Occipital lobe (tissue), 2 donors: ENCODE data around the gene SHROOM3. TPM values are rescaled to one million over a fixed set of nuclear protein-coding genes. Genes with fewer than 3 reads are reported as not detected.
"Not testable (repeated sequence)": the region's sequence is repeated elsewhere in the genome, so short reads cannot be mapped to it uniquely, and the experiment has no call there.

Experiments
- DNase-seq: peaks from one replicate; lab custom pipeline; 2025; lab: John Stamatoyannopoulos, UW
- total RNA-seq: library from RNA; depleted of rRNA; stranded (reverse); fragments of >200 nt; gene quantifications from one replicate; pipeline ENCODE4 v1.2.3, GENCODE V29; 2014

The SHROOM3 gene
- total RNA-seq, 1 donor from 2014 or later, result 17.8 TPM

- no peak for DNase-seq
These were observed 281.6 kb downstream of the SHROOM3 start for GRCh38 chr4:76716658-76717057.

GRCh38 chr4:76717431-76717830 is 282.4 kb downstream of the SHROOM3 start:
- no peak for DNase-seq

GRCh38 chr4:76718021-76718420 is 283.0 kb downstream of the SHROOM3 start:
- DNase-seq, result no peak

- no peak for DNase-seq
These were observed 283.8 kb downstream of the SHROOM3 start for GRCh38 chr4:76718831-76719230.

GRCh38 chr4:76720121-76720520 is 285.1 kb downstream of the SHROOM3 start:
- no peak for DNase-seq

- DNase-seq, result not testable (repeated sequence)
These were observed 287.1 kb downstream of the SHROOM3 start for GRCh38 chr4:76722146-76722545.

- no peak for DNase-seq
These were observed 287.8 kb downstream of the SHROOM3 start for GRCh38 chr4:76722838-76723237.

GRCh38 chr4:76723373-76723772 is 288.3 kb downstream of the SHROOM3 start:
- no peak for DNase-seq

GRCh38 chr4:76723924-76724323 is 288.9 kb downstream of the SHROOM3 start:
- no peak for DNase-seq

GRCh38 chr4:76725039-76725438 is 290.0 kb downstream of the SHROOM3 start:
- no peak for DNase-seq

GRCh38 chr4:76726176-76726575 is 291.1 kb downstream of the SHROOM3 start:
- DNase-seq, result no peak

- no peak for DNase-seq
These were observed 291.6 kb downstream of the SHROOM3 start for GRCh38 chr4:76726631-76727030.

GRCh38 chr4:76727934-76728333 is 292.9 kb downstream of the SHROOM3 start:
- not testable (repeated sequence) for DNase-seq

- DNase-seq, result no peak
These were observed 294.4 kb downstream of the SHROOM3 start for GRCh38 chr4:76729460-76729859.

- no peak for DNase-seq
These were observed 295.0 kb downstream of the SHROOM3 start for GRCh38 chr4:76729980-76730379.

- no peak for DNase-seq
These were observed 297.2 kb downstream of the SHROOM3 start for GRCh38 chr4:76732246-76732645.

GRCh38 chr4:76733068-76733771 is 298.2 kb downstream of the SHROOM3 start:
- DNase-seq, result no peak

- DNase-seq, result no peak
These were observed 301.4 kb downstream of the SHROOM3 start for GRCh38 chr4:76736414-76736813.

- no peak for DNase-seq
These were observed 302.2 kb downstream of the SHROOM3 start for GRCh38 chr4:76737180-76737579.

GRCh38 chr4:76737771-76738085 is 302.7 kb downstream of the SHROOM3 start:
- no peak for DNase-seq

GRCh38 chr4:76738086-76738931 is 303.3 kb downstream of the SHROOM3 start:
- DNase-seq, result no peak

- DNase-seq, result no peak
These were observed 305.2 kb downstream of the SHROOM3 start for GRCh38 chr4:76740192-76740591.
